ENCODE data around the gene PPDPF.

DNA sequence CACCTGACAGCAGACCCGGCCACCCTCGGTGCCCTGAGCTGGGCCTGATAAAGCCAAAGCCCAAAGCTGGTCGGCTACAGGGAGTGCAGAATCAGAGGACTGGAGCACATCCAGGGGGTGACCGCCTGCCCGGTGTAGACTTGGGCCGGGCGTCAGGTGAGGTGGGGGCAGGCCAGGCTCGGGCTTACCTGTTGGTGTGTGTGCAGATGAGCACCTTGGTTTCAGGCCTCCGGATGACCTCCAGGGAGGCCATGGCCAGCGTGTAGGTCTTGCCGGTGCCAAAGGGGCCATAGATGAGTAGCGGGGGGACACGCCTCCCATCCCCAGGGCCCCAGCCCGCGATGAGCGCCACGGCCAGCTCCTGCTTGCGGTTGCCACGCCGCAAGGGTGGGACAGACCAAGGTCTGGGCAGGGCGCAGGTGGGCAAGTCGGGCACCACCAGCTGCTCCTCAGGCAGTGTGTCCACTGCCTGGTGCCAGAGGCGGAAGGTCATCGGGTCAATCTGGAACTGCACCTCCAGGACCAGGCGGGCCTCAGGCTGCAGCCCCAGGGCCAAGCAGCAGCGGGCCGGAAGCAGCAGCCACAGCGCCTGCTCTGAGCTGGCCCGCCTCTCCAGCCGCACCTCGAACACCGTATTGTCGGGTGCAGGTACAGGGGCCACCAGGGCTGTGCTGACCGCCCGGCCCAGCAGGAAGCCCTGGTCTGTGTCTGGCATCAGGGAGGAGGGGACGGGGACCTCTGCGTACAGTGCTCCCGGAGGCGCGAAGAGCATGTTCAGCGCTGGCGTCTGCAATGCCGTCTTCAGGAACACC, 47.8 kb downstream of the PPDPF start:
- TF ChIP-seq, protein P1, sequence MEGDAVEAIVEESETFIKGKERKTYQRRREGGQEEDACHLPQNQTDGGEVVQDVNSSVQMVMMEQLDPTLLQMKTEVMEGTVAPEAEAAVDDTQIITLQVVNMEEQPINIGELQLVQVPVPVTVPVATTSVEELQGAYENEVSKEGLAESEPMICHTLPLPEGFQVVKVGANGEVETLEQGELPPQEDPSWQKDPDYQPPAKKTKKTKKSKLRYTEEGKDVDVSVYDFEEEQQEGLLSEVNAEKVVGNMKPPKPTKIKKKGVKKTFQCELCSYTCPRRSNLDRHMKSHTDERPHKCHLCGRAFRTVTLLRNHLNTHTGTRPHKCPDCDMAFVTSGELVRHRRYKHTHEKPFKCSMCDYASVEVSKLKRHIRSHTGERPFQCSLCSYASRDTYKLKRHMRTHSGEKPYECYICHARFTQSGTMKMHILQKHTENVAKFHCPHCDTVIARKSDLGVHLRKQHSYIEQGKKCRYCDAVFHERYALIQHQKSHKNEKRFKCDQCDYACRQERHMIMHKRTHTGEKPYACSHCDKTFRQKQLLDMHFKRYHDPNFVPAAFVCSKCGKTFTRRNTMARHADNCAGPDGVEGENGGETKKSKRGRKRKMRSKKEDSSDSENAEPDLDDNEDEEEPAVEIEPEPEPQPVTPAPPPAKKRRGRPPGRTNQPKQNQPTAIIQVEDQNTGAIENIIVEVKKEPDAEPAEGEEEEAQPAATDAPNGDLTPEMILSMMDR (conservative IDR thresholded peaks at IDR 0.05; ENCODE audit: low read depth, low read length), result no peak
- TF ChIP-seq EZH2 (IDR thresholded peaks at IDR 0.05; ENCODE audit: low read length, unreplicated experiment), result no peak
